NB4 (cell line): ENCODE results near the gene AMZ1.

Source experiments
- CTCF ChIP-seq: IDR thresholded peaks from one replicate; pipeline ENCODE4 v1.5.1; 2012; ENCODE audit warnings: low read depth, low read length
- MYC ChIP-seq: IDR thresholded peaks from 2 replicates; pipeline ENCODE4 v1.6.1; 2011; ENCODE audit warnings: low read depth, low read length
- POLR2A ChIP-seq: IDR thresholded peaks from 2 replicates; pipeline ENCODE4 v1.6.1; 2011; ENCODE audit warnings: mild to moderate bottlenecking; ENCODE audit not compliant: insufficient read length; ENCODE audit errors: extremely low read depth
- TF ChIP-seq, protein P1 (sequence below): IDR thresholded peaks from 2 replicates; pipeline ENCODE4 v1.6.1; 2011; ENCODE audit warnings: low read depth, low read length

- TF ChIP-seq CTCF (no peak), POLR2A (no peak), MYC (no peak)
- TF ChIP-seq, protein P1, sequence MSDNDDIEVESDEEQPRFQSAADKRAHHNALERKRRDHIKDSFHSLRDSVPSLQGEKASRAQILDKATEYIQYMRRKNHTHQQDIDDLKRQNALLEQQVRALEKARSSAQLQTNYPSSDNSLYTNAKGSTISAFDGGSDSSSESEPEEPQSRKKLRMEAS = no peak
Measured at GRCh38 chr7:2725178-2726105, 37.4 kb downstream of the AMZ1 start.
